ENCODE measurements around the gene PCSK4.
"Not testable (repeated sequence)": the region's sequence is repeated elsewhere in the genome, so short reads cannot be mapped to it uniquely, and the experiment has no call there.

Gene PCSK4

GRCh38 chr19:1505991-1506881 is 16.1 kb upstream of the PCSK4 start:
- H3K4me3 ChIP-seq (replicated peaks in 1 of 2; ENCODE audit: low read depth in 2 of 2, low read length in 2 of 2), result no peak overlapping the region
- no peak for TF ChIP-seq CTCF (IDR thresholded peaks at IDR 0.05; ENCODE audit: low read depth, low read length)
- no peak for DNase-seq (ENCODE audit: low read depth in 2 of 2)

GRCh38 chr19:1505012-1505411 is 14.9 kb upstream of the PCSK4 start:
- DNase-seq (ENCODE audit: low read depth in 2 of 2), result no peak
- TF ChIP-seq CTCF (IDR thresholded peaks at IDR 0.05; ENCODE audit: low read depth, low read length), result no peak

GRCh38 chr19:1503925-1504773 is 14.0 kb upstream of the PCSK4 start:
- no peak for TF ChIP-seq CTCF (IDR thresholded peaks at IDR 0.05; ENCODE audit: low read depth, low read length)
- no peak for DNase-seq (ENCODE audit: low read depth in 2 of 2)
- no peak overlapping the region for H3K4me3 ChIP-seq (replicated peaks in 1 of 2; ENCODE audit: low read depth in 2 of 2, low read length in 2 of 2)

More at GRCh38 chr19:1505012-1505411, 14.9 kb upstream of the PCSK4 start:
- no peak overlapping the region for H3K4me3 ChIP-seq (replicated peaks in 1 of 2; ENCODE audit: low read depth in 2 of 2, low read length in 2 of 2)

GRCh38 chr19:1503089-1503924 is 13.2 kb upstream of the PCSK4 start:
- peak; percentile 59 for TF ChIP-seq CTCF (IDR thresholded peaks at IDR 0.05; ENCODE audit: low read depth, low read length)
- DNase-seq (ENCODE audit: low read depth in 2 of 2), result peak; percentile 34 to 49
- H3K4me3 ChIP-seq (replicated peaks in 1 of 2; ENCODE audit: low read depth in 2 of 2, low read length in 2 of 2), result peak overlapping the region in 1 of 2 donors; percentile 5

GRCh38 chr19:1502433-1503088 is 12.4 kb upstream of the PCSK4 start:
- no peak overlapping the region for H3K4me3 ChIP-seq (replicated peaks in 1 of 2; ENCODE audit: low read depth in 2 of 2, low read length in 2 of 2)
- DNase-seq (ENCODE audit: low read depth in 2 of 2), result no peak
- no peak for TF ChIP-seq CTCF (IDR thresholded peaks at IDR 0.05; ENCODE audit: low read depth, low read length)

GRCh38 chr19:1501200-1501595 is 11.0 kb upstream of the PCSK4 start:
- no peak overlapping the region for H3K4me3 ChIP-seq (replicated peaks in 1 of 2; ENCODE audit: low read depth in 2 of 2, low read length in 2 of 2)
- DNase-seq (ENCODE audit: low read depth in 2 of 2), result no peak
- no peak for TF ChIP-seq CTCF (IDR thresholded peaks at IDR 0.05; ENCODE audit: low read depth, low read length)

GRCh38 chr19:1499231-1499630 is 9.1 kb upstream of the PCSK4 start:
- not testable (repeated sequence) for DNase-seq (ENCODE audit: low read depth in 2 of 2)

More at GRCh38 chr19:1499231-1499630, 9.1 kb upstream of the PCSK4 start:
- not testable (repeated sequence) for H3K4me3 ChIP-seq (replicated peaks in 1 of 2; ENCODE audit: low read depth in 2 of 2, low read length in 2 of 2)

Data from cardiac fibroblast (primary cell).